ENCODE results near the gene AMY2B.
"Not testable (repeated sequence)": the region's sequence is repeated elsewhere in the genome, so short reads cannot be mapped to it uniquely, and the experiment has no call there.

AMY2B gene

DNA sequence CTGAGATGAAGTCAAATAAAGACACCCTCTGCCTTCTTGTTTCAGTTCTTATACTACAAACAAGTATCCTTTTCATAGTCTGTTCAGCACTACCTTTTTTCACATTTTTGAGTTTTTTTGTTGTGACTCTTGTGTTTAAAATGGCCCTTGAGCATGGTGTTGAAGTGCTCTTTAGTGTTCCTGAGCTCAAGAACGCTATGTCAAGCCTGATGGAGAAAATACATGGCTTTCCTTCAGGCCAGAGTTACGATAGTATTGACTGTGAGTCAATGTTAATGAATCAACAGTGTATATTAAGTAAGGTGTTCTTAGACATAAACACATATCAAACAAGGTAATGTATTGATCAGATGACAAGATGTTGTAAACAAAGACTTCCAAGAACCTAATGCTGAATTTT, 33.2 kb upstream of the AMY2B start:
- peaks cover 40% of the 10 kb centered on the region for H3K36me3 Mint-ChIP-seq (ENCODE audit: low read depth)
- H3K9me3 Mint-ChIP-seq, result no peaks in the 10 kb centered on the region
- TF ChIP-seq, protein P1, sequence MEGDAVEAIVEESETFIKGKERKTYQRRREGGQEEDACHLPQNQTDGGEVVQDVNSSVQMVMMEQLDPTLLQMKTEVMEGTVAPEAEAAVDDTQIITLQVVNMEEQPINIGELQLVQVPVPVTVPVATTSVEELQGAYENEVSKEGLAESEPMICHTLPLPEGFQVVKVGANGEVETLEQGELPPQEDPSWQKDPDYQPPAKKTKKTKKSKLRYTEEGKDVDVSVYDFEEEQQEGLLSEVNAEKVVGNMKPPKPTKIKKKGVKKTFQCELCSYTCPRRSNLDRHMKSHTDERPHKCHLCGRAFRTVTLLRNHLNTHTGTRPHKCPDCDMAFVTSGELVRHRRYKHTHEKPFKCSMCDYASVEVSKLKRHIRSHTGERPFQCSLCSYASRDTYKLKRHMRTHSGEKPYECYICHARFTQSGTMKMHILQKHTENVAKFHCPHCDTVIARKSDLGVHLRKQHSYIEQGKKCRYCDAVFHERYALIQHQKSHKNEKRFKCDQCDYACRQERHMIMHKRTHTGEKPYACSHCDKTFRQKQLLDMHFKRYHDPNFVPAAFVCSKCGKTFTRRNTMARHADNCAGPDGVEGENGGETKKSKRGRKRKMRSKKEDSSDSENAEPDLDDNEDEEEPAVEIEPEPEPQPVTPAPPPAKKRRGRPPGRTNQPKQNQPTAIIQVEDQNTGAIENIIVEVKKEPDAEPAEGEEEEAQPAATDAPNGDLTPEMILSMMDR (IDR thresholded peaks at IDR 0.05), result no peak
- no peaks in the 10 kb centered on the region for H3K27me3 Mint-ChIP-seq (ENCODE audit: low read depth, poor library complexity)
- no peak overlapping the region for H3K27ac Mint-ChIP-seq
- DNase-seq, result no peak
- no peaks in the 10 kb centered on the region for H3K4me1 Mint-ChIP-seq
- no peak overlapping the region for H3K4me3 Mint-ChIP-seq

DNA sequence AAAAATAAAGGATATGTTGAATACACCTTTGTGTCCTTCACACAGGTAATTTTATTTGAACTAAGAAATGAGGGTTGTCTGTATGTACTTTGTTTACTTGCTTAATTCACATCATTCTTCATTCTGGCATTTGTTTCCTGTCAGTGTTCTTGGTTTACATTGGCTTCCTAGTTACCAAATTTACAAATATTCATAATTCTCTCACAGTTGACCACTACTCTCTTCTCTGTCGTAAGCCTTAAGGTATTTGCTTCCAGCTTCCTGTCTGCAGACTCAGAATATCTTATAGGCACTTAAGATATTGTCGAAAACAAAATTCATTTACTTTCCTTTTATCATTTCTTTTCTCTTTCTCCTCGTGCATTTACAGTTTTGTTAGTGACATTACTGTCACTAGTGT, 30.0 kb upstream of the AMY2B start:
- Mint-ChIP-seq H3K36me3 (ENCODE audit: low read depth) (peaks cover 53% of the 10 kb centered on the region), H3K4me1 (no peaks in the 10 kb centered on the region), H3K9me3 (no peaks in the 10 kb centered on the region), H3K27ac (peak overlapping the region; percentile 40), H3K4me3 (no peak overlapping the region), H3K27me3 (ENCODE audit: low read depth, poor library complexity) (no peaks in the 10 kb centered on the region)
- no peak for DNase-seq
- TF ChIP-seq, protein P1 (IDR thresholded peaks at IDR 0.05), result no peak

DNA sequence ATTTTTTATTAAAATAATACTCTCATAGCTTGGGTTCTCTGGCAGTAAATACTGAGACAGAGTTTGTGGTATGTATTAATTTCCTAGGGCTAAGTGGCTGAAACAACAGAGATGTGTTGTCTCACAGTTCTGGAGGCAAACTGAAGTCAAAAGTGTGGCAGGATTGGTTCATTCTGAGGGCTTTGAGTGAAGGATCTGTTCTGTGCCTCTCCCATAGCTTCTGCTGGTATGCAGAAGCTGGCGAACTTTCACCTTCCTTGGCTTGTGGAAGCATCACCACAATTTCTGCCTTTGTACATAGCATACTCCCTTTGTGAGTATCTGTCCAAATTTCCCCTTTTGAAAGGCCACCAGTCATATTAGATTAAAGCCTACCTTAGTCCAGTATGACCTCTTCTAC, 24.9 kb upstream of the AMY2B start:
- H3K27ac Mint-ChIP-seq, result no peak overlapping the region
- no peak overlapping the region for H3K4me3 Mint-ChIP-seq
- H3K27me3 Mint-ChIP-seq (ENCODE audit: low read depth, poor library complexity), result no peaks in the 10 kb centered on the region
- H3K36me3 Mint-ChIP-seq (ENCODE audit: low read depth), result peaks cover 73% of the 10 kb centered on the region
- no peaks in the 10 kb centered on the region for H3K4me1 Mint-ChIP-seq
- DNase-seq, result no peak
- H3K9me3 Mint-ChIP-seq, result no peaks in the 10 kb centered on the region
- TF ChIP-seq, protein P1 (IDR thresholded peaks at IDR 0.05), result no peak

DNA sequence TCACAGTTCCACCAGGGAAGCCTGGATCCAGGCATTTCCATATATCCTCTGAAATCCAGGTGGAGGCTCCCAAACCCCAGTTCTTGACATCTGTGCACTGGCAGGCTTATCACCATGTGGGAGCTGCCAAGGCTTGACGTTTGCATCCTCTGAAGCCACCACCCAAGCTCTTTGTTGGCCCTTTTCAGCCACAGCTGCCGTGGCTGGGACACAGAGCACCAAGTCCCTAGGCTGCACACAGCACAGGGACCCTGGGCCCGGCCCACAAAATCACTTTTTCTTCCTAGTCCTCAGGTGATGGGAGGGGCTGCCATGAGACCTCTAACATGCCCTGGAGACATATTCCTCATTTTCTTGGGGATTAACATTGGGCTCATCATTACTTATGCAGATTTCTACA, 23.5 kb upstream of the AMY2B start:
- no peak for DNase-seq
- no peak overlapping the region for H3K27ac Mint-ChIP-seq
- no peaks in the 10 kb centered on the region for H3K9me3 Mint-ChIP-seq
- no peaks in the 10 kb centered on the region for H3K27me3 Mint-ChIP-seq (ENCODE audit: low read depth, poor library complexity)
- H3K4me3 Mint-ChIP-seq, result no peak overlapping the region
- TF ChIP-seq, protein P1 (IDR thresholded peaks at IDR 0.05), result no peak
- peaks cover 72% of the 10 kb centered on the region for H3K36me3 Mint-ChIP-seq (ENCODE audit: low read depth)
- no peaks in the 10 kb centered on the region for H3K4me1 Mint-ChIP-seq

DNA sequence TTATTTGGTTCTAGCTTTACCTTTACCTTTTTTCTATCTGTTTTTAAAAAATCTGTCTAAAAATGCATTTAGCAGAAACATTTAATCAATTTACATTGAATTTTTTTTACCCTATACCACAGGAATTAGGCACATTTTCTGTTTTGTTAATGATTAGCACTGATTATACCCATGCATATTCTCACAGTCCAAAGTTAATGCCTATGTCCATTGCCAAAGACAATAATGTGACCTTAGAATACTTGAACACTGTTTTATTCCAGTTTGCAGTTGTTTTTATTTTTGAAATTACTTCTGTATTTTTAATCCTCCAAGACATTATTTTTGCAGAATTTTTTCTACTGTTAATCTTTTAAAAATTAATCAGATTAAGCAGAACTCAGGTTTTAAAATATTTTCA, 11.0 kb upstream of the AMY2B start:
- no peaks in the 10 kb centered on the region for H3K4me1 Mint-ChIP-seq

DNA sequence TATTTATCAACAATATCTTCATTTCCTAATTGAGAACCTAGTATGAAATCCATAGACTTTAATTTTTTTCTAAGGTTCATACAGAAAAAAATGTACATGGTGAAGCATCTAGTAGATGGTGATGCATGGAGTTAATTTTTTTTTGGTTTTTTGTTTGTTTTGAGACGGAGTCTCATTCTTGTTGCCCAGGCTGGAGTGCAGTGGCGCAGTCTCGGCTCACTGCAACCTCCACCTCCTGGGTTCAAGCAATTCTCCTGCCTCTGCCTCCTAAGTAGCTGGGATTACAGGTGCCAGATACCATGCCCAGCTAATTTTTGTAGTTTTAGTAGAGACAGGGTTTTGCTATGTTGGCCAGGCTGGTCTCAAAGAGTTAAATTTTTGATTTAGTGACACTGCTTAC, 10.3 kb upstream of the AMY2B start:
- not testable (repeated sequence) for DNase-seq; H3K36me3 Mint-ChIP-seq (ENCODE audit: low read depth); H3K4me1 Mint-ChIP-seq; H3K27ac Mint-ChIP-seq; H3K4me3 Mint-ChIP-seq; H3K9me3 Mint-ChIP-seq; H3K27me3 Mint-ChIP-seq (ENCODE audit: low read depth, poor library complexity)

More for the DNA sequence above, 11.0 kb upstream of the AMY2B start:
- TF ChIP-seq, protein P1 (IDR thresholded peaks at IDR 0.05), result no peak
- Mint-ChIP-seq H3K9me3 (no peaks in the 10 kb centered on the region), H3K27me3 (ENCODE audit: low read depth, poor library complexity) (peaks cover 8% of the 10 kb centered on the region), H3K4me3 (no peak overlapping the region), H3K27ac (no peak overlapping the region), H3K36me3 (ENCODE audit: low read depth) (peaks cover 6% of the 10 kb centered on the region)
- DNase-seq, result no peak

All from nephron progenitor cell (in vitro differentiated cells).